Activated CD4-positive, alpha-beta T cell treated with anti-CD3 and anti-CD28 coated beads, Interleukin-2, amount 10 ng/mL, durations not matched to agents 24 days and 14 days (primary cell): ENCODE data around the gene EXPH5. TPM values are rescaled to one million over a fixed set of nuclear protein-coding genes. Genes with fewer than 3 reads are reported as not detected.

ENCODE experiments used
- DNase-seq: peaks from one replicate; pipeline ENCODE4 v3.0.0; 2022
- H3K27ac Mint-ChIP-seq: one replicate; pipeline ENCODE4 v1.8.0; 2022; ENCODE audit warnings: mild to moderate bottlenecking, mixed read lengths
- H3K27me3 Mint-ChIP-seq: one replicate; pipeline ENCODE4 v1.8.0; 2022; ENCODE audit warnings: mixed read lengths
- H3K36me3 Mint-ChIP-seq: one replicate; pipeline ENCODE4 v1.8.0; 2022; ENCODE audit warnings: low read depth, mild to moderate bottlenecking, mixed read lengths
- H3K4me1 Mint-ChIP-seq: one replicate; pipeline ENCODE4 v1.8.0; 2021; ENCODE audit warnings: mixed read lengths
- H3K4me3 Mint-ChIP-seq: one replicate; pipeline ENCODE4 v1.8.0; 2022; ENCODE audit warnings: mild to moderate bottlenecking, moderate library complexity, mixed read lengths
- H3K9me3 Mint-ChIP-seq: one replicate; pipeline ENCODE4 v1.8.0; 2021; ENCODE audit warnings: mixed read lengths
- intact Hi-C: fragments of 100-400 bp; cut with micrococcal nuclease; formaldehyde crosslinking; loops from one replicate; pipeline ENCODE4 v1.15.1; 2023
- total RNA-seq: library from RNA; stranded (reverse); gene quantifications from 2 replicates; pipeline ENCODE4 v1.2.3, GENCODE V29; 2022

EXPH5 gene
- total RNA-seq, 1 donor from 2014 or later, result 0.91 TPM

DNA sequence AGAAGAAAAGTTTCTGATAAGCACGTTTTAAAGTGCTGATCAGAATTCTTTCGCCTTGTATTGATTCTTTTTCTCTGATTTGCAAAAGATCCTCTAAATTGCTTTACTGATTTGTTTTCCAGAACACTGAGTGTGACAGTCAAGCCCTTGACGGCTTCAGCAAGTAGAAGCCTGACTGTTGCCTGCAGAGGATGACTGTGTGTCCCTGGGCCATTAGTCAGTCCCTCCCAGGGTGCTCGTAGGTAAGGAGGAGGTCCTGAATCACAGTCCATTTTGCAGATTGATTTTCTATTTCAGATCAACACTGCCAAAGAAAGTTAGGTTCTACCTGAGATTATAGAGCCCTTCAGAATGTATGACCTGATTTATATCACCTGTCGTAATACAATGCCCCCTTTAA, 56.8 kb downstream of the EXPH5 start:
- Mint-ChIP-seq H3K27ac (no peak overlapping the region), H3K27me3 (no peaks in the 10 kb centered on the region), H3K4me3 (no peak overlapping the region), H3K9me3 (peaks cover 2% of the 10 kb centered on the region), H3K36me3 (no peaks in the 10 kb centered on the region), H3K4me1 (no peaks in the 10 kb centered on the region)
- intact Hi-C loops, result no loop called here
- no peak for DNase-seq

DNA sequence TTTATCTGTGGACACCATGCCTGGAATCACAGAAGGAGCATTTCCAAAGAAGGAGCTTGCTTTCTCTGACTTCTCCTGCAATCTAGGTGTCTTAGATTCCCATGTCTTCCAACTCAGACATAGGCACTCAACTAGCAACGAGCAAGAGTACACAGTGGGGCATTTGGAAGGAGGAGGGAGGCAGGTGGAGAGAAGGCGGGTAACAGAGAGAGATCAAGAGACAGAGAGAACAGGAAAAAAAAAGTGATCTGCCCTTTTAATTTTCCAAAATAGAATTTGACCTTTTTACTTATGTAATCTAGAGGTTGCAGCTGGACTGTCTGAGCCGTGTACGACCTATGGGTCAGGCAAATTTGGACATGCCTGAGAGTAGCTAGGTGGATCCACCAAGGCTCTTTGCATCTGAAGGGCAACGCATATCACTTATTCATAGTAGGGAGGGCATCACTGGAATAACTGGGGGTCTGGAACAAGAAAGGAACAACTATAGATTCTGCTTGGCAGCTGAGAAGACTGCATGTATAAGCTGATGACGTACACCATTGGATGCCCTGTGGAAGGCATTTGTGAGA, 58.1 kb downstream of the EXPH5 start:
- Mint-ChIP-seq H3K36me3 (no peaks in the 10 kb centered on the region), H3K4me3 (no peak overlapping the region), H3K27ac (no peak overlapping the region), H3K9me3 (peaks cover 5% of the 10 kb centered on the region), H3K27me3 (no peaks in the 10 kb centered on the region), H3K4me1 (peaks cover 3% of the 10 kb centered on the region)
- intact Hi-C loops, result no loop called here
- no peak for DNase-seq

DNA sequence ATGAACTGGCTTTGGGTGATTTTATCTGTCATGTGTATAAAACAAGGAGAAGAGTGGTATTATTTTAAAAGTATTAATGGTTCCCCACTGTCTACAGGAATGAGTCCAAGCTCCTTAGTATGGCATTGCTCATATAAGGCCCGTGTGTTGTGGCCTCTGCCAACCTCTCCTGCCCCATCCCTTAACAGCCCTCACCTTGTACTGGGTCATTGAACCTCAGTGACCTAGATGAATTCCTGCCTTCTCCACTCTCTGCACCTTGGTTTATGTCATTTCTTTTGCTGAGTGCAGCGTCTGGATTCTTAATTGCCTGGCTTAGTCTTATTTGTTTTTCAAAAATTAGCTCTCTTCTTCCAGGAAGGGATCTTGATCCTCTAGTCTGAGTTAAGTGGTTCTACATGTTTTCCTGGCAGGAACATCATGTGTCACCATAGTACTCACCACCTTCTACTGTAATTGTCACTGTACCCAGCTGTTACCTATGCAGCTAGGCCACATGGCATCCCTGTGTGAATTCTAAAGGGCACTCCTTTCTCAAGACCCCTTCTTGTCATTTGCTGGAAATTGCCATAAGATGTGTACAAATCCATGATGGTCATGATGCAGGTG, 59.2 kb downstream of the EXPH5 start:
- Mint-ChIP-seq H3K27me3 (no peaks in the 10 kb centered on the region), H3K9me3 (peaks cover 5% of the 10 kb centered on the region), H3K36me3 (no peaks in the 10 kb centered on the region), H3K4me1 (peaks cover 3% of the 10 kb centered on the region), H3K4me3 (no peak overlapping the region), H3K27ac (no peak overlapping the region)
- intact Hi-C loops, result no loop called here
- no peak for DNase-seq

DNA sequence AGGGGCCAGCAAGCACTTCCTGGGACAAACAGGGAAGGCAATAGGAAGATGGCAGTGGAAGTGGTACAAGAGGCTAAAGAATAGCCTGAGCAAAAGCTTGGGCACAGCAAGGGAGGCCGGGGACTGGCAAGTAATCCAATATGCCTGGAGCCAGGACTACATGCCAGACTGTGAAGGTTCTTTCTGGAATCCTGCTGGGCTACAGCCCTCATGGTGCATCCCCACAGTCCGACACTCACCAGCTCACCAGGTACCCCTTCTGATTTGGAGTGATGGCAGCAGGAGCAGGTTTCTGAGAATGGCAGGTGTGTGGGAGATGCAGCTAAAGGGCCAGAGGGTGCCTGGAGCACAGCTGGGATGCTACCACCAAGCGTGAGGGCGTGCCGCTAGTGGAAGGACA, 63.1 kb downstream of the EXPH5 start:
- Mint-ChIP-seq H3K27me3 (no peaks in the 10 kb centered on the region), H3K27ac (no peak overlapping the region), H3K4me1 (peaks cover 3% of the 10 kb centered on the region), H3K36me3 (no peaks in the 10 kb centered on the region), H3K4me3 (no peak overlapping the region), H3K9me3 (peaks cover 5% of the 10 kb centered on the region)
- DNase-seq, result no peak
- intact Hi-C loops, result no loop called here

DNA sequence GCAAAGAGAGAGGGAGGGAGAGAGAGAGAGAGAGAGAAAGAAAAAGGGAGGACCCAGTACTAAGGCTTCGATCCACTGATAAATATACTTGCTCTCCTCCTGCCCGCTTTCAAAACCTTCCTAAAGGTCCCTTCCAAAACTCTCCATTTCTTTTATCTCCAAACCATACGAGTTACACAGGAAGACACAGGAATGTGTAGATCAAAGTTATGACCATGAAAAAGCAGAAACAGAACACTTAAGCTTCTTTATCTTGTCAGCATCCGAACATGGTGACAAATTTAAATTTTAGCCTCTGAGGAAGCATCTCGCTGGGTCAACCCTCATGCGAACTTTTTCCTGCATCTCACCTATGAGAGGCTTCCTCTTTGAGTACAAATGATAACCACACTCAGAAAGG, 66.2 kb downstream of the EXPH5 start:
- Mint-ChIP-seq H3K27me3 (no peaks in the 10 kb centered on the region), H3K4me1 (peaks cover 4% of the 10 kb centered on the region), H3K9me3 (peaks cover 5% of the 10 kb centered on the region), H3K27ac (no peak overlapping the region), H3K36me3 (no peaks in the 10 kb centered on the region), H3K4me3 (no peak overlapping the region)
- intact Hi-C loops, result no loop called here
- DNase-seq, result no peak

DNA sequence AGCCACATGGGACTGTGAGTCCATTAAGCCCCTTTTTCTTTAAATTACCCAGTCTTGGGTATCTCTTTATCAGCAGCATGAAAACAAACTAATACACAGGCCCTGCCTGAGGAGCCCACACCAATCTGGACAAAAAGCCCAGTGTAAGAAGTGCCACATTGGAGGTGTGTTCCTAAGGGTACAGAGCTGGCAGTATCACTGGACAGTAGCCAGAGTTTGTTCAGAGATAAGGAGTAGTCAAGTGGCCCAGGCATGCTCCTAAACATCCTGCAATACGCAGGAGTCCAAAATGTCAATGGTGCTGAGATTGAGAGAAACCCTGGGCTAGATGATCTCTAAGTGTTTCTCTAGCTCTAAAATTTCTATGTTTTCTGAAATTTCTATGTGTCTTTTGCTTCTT, 68.4 kb downstream of the EXPH5 start:
- Mint-ChIP-seq H3K27me3 (no peaks in the 10 kb centered on the region), H3K4me1 (peaks cover 2% of the 10 kb centered on the region), H3K4me3 (no peak overlapping the region), H3K9me3 (no peaks in the 10 kb centered on the region), H3K36me3 (no peaks in the 10 kb centered on the region), H3K27ac (no peak overlapping the region)
- intact Hi-C loops, result no loop called here
- no peak for DNase-seq

DNA sequence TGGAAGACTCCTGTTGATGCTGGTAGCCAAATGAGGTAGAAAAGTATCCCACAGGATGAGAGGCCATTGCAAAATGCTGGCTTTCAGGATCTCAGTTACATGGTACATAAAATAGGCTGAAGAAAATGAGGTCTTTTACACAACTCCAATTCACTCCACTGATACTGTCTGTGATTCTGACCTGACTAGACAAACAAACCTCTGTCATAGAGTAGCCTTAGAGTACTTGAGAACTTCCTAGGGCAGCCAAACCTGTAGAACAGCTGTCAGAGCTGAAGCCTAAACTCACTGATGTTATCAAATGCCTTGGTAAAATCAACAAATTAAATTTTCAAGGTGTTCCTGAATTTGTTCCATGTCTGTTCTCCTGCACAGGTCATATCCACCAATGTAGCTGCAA, 69.1 kb downstream of the EXPH5 start:
- intact Hi-C loops, result no loop called here
- Mint-ChIP-seq H3K27me3 (no peaks in the 10 kb centered on the region), H3K9me3 (no peaks in the 10 kb centered on the region), H3K4me3 (no peak overlapping the region), H3K36me3 (no peaks in the 10 kb centered on the region), H3K27ac (no peak overlapping the region), H3K4me1 (peaks cover 2% of the 10 kb centered on the region)
- no peak for DNase-seq

DNA sequence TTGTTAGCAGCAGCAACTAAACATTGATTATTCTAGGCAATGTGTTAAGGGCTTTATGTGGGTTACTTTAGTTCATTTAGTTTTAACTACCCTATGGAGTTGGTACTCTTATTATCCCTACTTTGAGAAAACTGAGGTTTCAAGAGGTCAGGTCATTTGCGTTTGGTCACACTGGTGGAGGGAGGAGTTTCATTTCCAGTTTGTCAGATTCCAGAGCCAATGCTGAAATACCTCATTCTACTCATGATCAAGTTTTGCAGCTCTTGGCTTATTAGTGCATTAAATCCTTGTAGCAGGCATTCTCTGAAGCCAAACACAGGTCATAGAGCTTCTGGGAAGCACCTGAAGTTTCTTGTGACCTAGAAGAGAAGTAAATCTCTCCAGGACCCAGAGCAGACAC, 71.2 kb downstream of the EXPH5 start:
- DNase-seq, result no peak
- Mint-ChIP-seq H3K27ac (no peak overlapping the region), H3K9me3 (no peaks in the 10 kb centered on the region), H3K36me3 (no peaks in the 10 kb centered on the region), H3K4me3 (no peak overlapping the region), H3K27me3 (no peaks in the 10 kb centered on the region), H3K4me1 (peaks cover 2% of the 10 kb centered on the region)
- intact Hi-C loops, result no loop called here

DNA sequence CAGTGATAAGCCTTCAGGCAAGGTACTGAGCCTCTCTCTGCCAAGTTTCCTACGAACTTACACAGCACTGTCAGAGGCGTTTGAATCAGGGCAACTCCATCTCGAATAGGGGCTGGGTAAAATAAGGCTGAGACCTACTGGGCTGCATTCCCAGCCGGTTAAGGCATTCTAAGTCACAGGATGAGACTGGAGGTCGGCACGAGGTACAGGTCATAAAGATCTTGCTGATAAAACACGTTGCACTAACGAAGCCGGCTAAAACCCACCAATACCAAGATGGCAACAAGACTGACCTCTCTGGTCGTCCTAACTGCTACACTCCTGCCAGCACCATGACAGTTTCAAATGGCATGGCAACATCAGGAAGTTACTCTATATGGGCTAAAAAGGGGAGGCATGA, 75.0 kb downstream of the EXPH5 start:
- Mint-ChIP-seq H3K36me3 (peaks cover 1% of the 10 kb centered on the region), H3K27ac (no peak overlapping the region), H3K9me3 (no peaks in the 10 kb centered on the region), H3K4me1 (no peaks in the 10 kb centered on the region), H3K4me3 (no peak overlapping the region), H3K27me3 (no peaks in the 10 kb centered on the region)
- DNase-seq, result no peak
- intact Hi-C loops, result no loop called here

DNA sequence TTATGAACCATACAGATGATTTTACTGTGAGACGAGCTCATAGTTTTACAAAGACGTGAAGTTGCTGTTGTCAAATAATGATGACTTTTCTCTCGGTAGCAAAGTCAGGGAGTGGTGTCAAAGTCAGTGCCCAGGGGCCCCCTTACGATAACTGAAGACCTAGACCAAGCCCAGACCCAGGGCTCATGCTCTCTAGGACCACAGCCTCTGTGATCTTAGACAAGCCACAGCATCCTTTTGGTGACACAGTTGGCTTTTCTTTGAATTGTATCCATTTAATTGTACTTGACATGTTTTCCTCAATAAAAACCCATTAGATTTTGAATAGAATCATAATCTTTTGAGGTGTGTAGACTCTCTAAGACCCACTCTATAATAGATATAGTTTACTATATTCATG, 77.4 kb downstream of the EXPH5 start:
- intact Hi-C loops, result no loop called here
- no peak overlapping the region for H3K4me3 Mint-ChIP-seq
- no peaks in the 10 kb centered on the region for H3K27me3 Mint-ChIP-seq
- no peak overlapping the region for H3K27ac Mint-ChIP-seq
- H3K4me1 Mint-ChIP-seq, result no peaks in the 10 kb centered on the region
- H3K36me3 Mint-ChIP-seq, result peaks cover 1% of the 10 kb centered on the region
- no peaks in the 10 kb centered on the region for H3K9me3 Mint-ChIP-seq
- DNase-seq, result no peak

DNA sequence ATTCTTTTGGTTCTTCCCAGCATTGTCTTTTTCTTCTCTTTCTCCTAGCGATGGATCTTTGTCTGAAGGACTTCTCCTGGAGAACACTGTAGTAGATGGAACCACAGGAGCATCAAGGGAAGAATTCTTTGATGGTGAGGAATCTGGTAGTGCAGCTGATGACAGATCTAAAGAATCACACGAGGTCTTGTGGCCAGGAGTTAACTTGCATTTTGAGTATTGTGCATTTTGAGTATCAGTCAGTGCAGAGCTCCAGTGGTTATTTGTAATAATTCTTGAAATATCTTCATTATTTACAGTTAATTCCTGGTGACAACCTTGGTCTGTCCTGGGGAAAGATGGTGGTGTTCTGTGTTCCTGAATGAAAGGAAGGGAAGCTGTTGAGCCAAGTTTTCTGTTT, 80.9 kb downstream of the EXPH5 start:
- Mint-ChIP-seq H3K27ac (no peak overlapping the region), H3K9me3 (no peaks in the 10 kb centered on the region), H3K4me1 (no peaks in the 10 kb centered on the region), H3K4me3 (no peak overlapping the region), H3K27me3 (no peaks in the 10 kb centered on the region), H3K36me3 (peaks cover 1% of the 10 kb centered on the region)
- no peak for DNase-seq
- intact Hi-C loops, result no loop called here

DNA sequence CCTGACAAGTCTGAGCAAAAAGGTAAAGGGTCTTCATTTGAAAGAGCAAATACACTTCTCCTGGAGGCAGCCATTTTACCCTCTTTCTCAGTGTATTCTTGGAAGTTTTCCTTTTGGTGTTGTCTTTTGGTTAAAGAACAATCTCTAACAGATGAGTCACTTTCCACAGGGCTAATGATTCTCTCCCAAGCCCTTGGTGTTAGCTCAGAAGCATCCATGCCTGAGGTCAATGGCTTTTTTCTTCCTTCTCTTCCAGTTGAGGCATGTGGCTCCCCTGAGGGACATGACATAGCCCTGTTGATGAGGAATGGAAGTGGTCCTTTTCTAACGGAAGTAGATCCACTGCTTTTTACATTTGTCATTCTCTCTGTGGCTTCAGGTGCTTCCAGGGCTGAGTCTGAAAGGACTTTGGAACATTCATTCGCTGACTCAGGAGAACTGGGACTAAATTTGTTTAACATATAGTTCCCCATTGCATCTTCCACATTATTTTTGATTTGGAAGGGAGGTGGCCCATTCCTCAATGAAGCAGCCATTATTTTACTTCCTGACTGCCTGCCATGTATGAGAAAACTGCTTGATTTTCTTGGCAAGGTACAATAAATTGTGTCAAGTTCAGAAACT, 81.6 kb downstream of the EXPH5 start:
- Mint-ChIP-seq H3K4me3 (no peak overlapping the region), H3K27me3 (no peaks in the 10 kb centered on the region), H3K4me1 (no peaks in the 10 kb centered on the region)

DNA sequence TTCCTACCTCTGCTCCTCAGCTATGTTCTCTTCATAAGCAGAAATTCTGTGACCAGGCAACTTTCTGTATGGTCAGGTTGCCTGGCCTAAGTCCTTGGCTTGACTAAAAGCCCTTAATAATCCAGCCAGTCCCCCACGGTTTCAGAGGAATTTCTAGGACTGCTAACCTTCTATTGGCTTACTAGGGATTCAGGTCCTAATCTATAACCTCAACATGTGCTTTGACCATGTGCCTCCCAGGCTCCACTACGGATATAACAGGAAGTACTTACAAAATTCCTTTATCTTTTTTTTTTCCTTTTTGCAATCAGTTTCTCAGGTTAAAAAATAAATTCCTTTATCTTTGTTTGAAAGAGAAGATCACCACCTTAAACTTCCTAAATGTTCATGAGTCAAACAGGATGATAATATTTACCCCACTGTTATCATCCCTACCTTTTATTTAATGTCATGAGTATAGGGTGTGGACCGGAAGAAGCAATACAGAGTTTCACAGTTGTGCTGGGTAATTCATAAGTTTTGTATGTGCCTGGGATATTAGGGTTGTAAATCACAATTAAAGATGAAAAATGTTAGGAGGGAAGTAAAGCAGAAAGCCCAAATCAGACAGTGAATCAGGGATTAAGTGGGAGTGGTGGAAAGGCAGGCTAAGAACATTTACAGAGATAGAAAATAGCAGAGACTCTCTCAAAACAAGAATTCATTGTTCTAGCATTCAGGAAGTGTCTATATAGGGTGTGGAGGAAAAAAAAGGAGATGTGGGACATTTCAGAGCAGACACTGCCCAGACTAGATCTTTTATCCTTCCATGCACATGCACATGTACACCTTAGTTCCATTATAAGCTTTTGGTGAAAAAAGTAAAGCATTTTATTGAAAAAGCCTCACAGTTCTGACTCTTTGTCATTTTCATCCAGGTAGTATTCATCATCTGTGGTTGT, 84.6 kb downstream of the EXPH5 start:
- Mint-ChIP-seq H3K36me3 (no peaks in the 10 kb centered on the region), H3K4me3 (no peak overlapping the region), H3K4me1 (no peaks in the 10 kb centered on the region), H3K27ac (no peak overlapping the region), H3K27me3 (no peaks in the 10 kb centered on the region), H3K9me3 (no peaks in the 10 kb centered on the region)
- intact Hi-C loops, result no loop called here
- no peak for DNase-seq

More for the DNA sequence above, 81.6 kb downstream of the EXPH5 start:
- DNase-seq, result no peak
- Mint-ChIP-seq H3K27ac (no peak overlapping the region), H3K9me3 (no peaks in the 10 kb centered on the region), H3K36me3 (peaks cover 1% of the 10 kb centered on the region)
- intact Hi-C loops, result no loop called here

DNA sequence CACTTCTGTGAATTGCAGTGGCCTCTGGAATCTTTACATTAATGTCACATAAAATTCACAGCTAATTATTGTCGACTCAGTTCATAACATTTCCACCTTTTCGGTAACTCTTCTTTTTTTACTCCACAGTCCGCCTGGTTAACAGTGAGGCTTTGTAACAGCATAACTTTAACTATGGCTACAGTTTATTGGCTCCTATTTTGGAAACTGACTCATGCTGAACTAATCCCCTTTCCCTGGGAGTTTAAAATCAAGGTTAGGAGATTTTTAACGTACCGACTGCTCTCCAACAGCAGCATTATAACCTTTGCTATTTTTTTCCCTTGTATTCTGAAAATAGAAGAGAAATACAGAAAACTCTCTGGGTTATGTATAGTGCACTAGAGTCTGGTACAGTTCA, 92.2 kb downstream of the EXPH5 start:
- no peak for DNase-seq
- H3K36me3 Mint-ChIP-seq, result peaks cover 1% of the 10 kb centered on the region
- no peaks in the 10 kb centered on the region for H3K9me3 Mint-ChIP-seq
- H3K27me3 Mint-ChIP-seq, result no peaks in the 10 kb centered on the region
- intact Hi-C loops, result no loop called here
- H3K4me3 Mint-ChIP-seq, result no peak overlapping the region
- peaks cover 16% of the 10 kb centered on the region for H3K4me1 Mint-ChIP-seq
- no peak overlapping the region for H3K27ac Mint-ChIP-seq
